Ascending aorta (tissue), 2 donors: ENCODE data around the gene OLFM2. TPM values are rescaled to one million over a fixed set of nuclear protein-coding genes. Genes with fewer than 3 reads are reported as not detected.

Experiments
- DNase-seq, 2 donors: peaks; one replicate each; pipeline ENCODE4 v3.0.0-alpha.2; 2019; ENCODE audit warnings: low spot score in 2 of 2
- H3K27ac ChIP-seq, 2 donors: fragments of 200-600 bp; sonication (generic); one replicate each; pipeline ENCODE4 v1.5.1; 2016 to 2017; ENCODE audit warnings: mild to moderate bottlenecking in 1 of 2
- H3K27me3 ChIP-seq: fragments of 200-600 bp; sonication (generic); one replicate; pipeline ENCODE4 v1.5.1; 2017
- H3K36me3 ChIP-seq, 2 donors: fragments of 200-600 bp; sonication (generic); one replicate each; pipeline ENCODE4 v1.5.1; 2016
- H3K4me1 ChIP-seq, 2 donors: fragments of 200-600 bp; sonication (generic); one replicate each; pipeline ENCODE4 v1.5.1; 2016 to 2017; ENCODE audit warnings: mild to moderate bottlenecking in 1 of 2
- H3K4me3 ChIP-seq, 2 donors: fragments of 200-600 bp; sonication (generic); one replicate each; pipeline ENCODE4 v1.5.1; 2016 to 2017; ENCODE audit warnings: mild to moderate bottlenecking in 1 of 2
- H3K9me3 ChIP-seq, 2 donors: fragments of 200-600 bp; sonication (generic); one replicate each; pipeline ENCODE4 v1.5.1; 2016
- CTCF ChIP-seq, 3 experiments: fragments of 200-600 bp in 2 of 3; fragments of 450-650 bp in 1 of 3; sonication (generic) in 2 of 3; IDR thresholded peaks; one replicate each; pipeline ENCODE4 v1.5.1; 2016 to 2019; ENCODE audit warnings: antibody characterized with exemption in 3 of 3, mild to moderate bottlenecking in 1 of 3, moderate library complexity in 1 of 3
- intact Hi-C: fragments of 100-400 bp; cut with DNase I; formaldehyde crosslinking; loops from one replicate; pipeline ENCODE4 v1.15.1; 2023
- total RNA-seq: library from RNA; depleted of rRNA; stranded (reverse); fragments of >200 nt; gene quantifications from one replicate; pipeline ENCODE4 v1.1.0, GENCODE V29; 2016

The OLFM2 gene
- total RNA-seq, 1 donor from 2014 or later, result 0.96 TPM

GRCh38 chr19:9875031-9875627 is 61.2 kb downstream of the OLFM2 start:
- H3K27me3 ChIP-seq, result no peaks in the 10 kb centered on the region
- DNase-seq, result no peak
- TF ChIP-seq CTCF (IDR thresholded peaks at IDR 0.05), result no peak
- no peaks in the 10 kb centered on the region for H3K36me3 ChIP-seq
- H3K27ac ChIP-seq, result no peak overlapping the region
- H3K4me3 ChIP-seq, result no peak overlapping the region
- H3K9me3 ChIP-seq, result no peaks in the 10 kb centered on the region
- intact Hi-C loops, result no loop called here
- H3K4me1 ChIP-seq, result no peaks in the 10 kb centered on the region

- H3K27ac ChIP-seq, result no peak overlapping the region
- no peaks in the 10 kb centered on the region for H3K36me3 ChIP-seq
- TF ChIP-seq CTCF (IDR thresholded peaks at IDR 0.05), result no peak
- intact Hi-C loops, result no loop called here
- DNase-seq, result no peak
- H3K9me3 ChIP-seq, result no peaks in the 10 kb centered on the region
- H3K4me3 ChIP-seq, result no peak overlapping the region
- H3K4me1 ChIP-seq, result no peaks in the 10 kb centered on the region
- H3K27me3 ChIP-seq, result no peaks in the 10 kb centered on the region
These were observed 63.6 kb downstream of the OLFM2 start for GRCh38 chr19:9872618-9873242.

GRCh38 chr19:9871626-9872338 is 64.5 kb downstream of the OLFM2 start:
- DNase-seq, result no peak
- Histone ChIP-seq H3K9me3 (no peaks in the 10 kb centered on the region), H3K27me3 (no peaks in the 10 kb centered on the region), H3K27ac (no peak overlapping the region), H3K4me1 (no peaks in the 10 kb centered on the region), H3K4me3 (no peak overlapping the region), H3K36me3 (no peaks in the 10 kb centered on the region)
- TF ChIP-seq CTCF (IDR thresholded peaks at IDR 0.05), result no peak
- intact Hi-C loops, result no loop called here

GRCh38 chr19:9868983-9869617 is 67.2 kb downstream of the OLFM2 start:
- DNase-seq, result no peak
- no peak overlapping the region for H3K27ac ChIP-seq
- TF ChIP-seq CTCF (IDR thresholded peaks at IDR 0.05), result no peak
- no peaks in the 10 kb centered on the region for H3K9me3 ChIP-seq
- H3K4me1 ChIP-seq, result no peaks in the 10 kb centered on the region
- intact Hi-C loops, result no loop called here
- no peaks in the 10 kb centered on the region for H3K36me3 ChIP-seq
- H3K27me3 ChIP-seq, result no peaks in the 10 kb centered on the region
- H3K4me3 ChIP-seq, result no peak overlapping the region

- no peak overlapping the region for H3K27ac ChIP-seq
- H3K36me3 ChIP-seq, result no peaks in the 10 kb centered on the region
- DNase-seq, result no peak
- no peaks in the 10 kb centered on the region for H3K9me3 ChIP-seq
- no peaks in the 10 kb centered on the region for H3K27me3 ChIP-seq
- intact Hi-C loops, result no loop called here
- H3K4me3 ChIP-seq, result no peak overlapping the region
- no peaks in the 10 kb centered on the region for H3K4me1 ChIP-seq
- no peak for TF ChIP-seq CTCF (IDR thresholded peaks at IDR 0.05)
These were observed 70.4 kb downstream of the OLFM2 start for GRCh38 chr19:9865732-9866501.
